HUDEP-2 (cell line): ENCODE results near the gene JUNB.

Experiments used
- DNase-seq, 76 experiments: peaks; one replicate each; lab custom pipeline; 2025; ENCODE audit not compliant: unreplicated experiment in 76 of 76; lab: John Stamatoyannopoulos, UW

Gene JUNB

GRCh38 chr19:12791345-12792050 lies at the start of gene JUNB:
TSS of gene JUNB (plus strand) at chr19:12791486. CDS start at chr19:12791772, 286 bp downstream.
- peak in 75 of 76 experiments; percentile 66 to 99 (median 96) for DNase-seq

- DNase-seq, result no peak
Measured at GRCh38 chr19:12745166-12745897, 46.0 kb upstream of the JUNB start.

DNA sequence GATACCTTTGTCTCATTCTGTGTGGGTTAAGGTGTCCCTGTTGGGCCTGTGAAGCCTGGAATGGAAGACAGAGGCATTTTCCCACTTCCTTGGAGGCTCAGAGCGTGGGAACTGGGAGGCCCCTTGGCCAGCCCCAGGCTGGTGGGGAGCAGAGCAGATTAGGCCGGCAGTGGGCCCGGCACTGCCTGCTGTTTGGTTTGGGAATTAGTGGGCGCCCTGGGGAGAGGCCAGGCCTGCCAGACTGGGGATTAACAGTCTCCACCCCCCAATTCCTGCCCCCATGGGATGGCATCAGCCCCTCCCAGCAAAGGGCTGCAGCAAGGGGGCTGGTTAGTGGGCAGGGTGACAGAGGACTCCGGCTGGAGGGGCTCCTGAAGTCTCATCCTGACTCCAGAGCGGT lies 42.8 kb upstream of the JUNB start:
- no peak for DNase-seq

DNA sequence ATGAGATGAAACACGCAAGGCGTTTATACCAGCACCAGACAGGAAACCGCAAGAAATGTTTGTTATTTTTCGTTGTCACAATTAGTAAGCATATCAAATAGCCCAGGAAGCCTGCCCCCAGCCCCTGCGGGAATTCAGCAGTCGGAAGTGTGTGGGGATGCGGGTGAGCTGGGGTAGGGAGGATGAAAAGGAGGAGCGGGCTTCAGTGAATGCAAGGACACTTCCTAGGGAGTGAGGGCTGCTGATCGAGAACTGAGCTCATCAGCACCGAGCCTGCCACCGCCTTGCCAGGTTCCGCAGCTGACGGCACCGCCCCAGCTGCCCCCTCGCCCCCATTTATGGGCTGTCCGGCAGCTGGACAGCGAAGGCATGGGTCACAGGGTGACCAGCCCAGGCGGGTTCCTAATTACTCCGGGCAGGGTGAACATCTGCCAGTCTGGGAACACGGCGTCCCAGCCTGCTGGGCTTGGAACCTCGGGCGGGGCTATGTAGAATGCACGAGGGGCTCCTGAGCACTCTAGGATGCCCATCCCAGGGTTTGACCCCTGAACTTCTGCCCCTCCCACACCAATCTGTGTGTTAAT lies 41.3 kb upstream of the JUNB start:
- DNase-seq, result no peak

- DNase-seq, result peak in 2 of 76 experiments; percentile 19 to 43
Measured at GRCh38 chr19:12750851-12751250, 40.4 kb upstream of the JUNB start.

- DNase-seq, result no peak
Measured at GRCh38 chr19:12751635-12752034, 39.7 kb upstream of the JUNB start, which contains the start of gene BEST2. TSS of gene BEST2 (plus strand) at chr19:12751791. CDS start at chr19:12752593, 802 bp downstream.

- DNase-seq, result no peak
Measured at GRCh38 chr19:12752056-12752781, 39.1 kb upstream of the JUNB start.

DNA sequence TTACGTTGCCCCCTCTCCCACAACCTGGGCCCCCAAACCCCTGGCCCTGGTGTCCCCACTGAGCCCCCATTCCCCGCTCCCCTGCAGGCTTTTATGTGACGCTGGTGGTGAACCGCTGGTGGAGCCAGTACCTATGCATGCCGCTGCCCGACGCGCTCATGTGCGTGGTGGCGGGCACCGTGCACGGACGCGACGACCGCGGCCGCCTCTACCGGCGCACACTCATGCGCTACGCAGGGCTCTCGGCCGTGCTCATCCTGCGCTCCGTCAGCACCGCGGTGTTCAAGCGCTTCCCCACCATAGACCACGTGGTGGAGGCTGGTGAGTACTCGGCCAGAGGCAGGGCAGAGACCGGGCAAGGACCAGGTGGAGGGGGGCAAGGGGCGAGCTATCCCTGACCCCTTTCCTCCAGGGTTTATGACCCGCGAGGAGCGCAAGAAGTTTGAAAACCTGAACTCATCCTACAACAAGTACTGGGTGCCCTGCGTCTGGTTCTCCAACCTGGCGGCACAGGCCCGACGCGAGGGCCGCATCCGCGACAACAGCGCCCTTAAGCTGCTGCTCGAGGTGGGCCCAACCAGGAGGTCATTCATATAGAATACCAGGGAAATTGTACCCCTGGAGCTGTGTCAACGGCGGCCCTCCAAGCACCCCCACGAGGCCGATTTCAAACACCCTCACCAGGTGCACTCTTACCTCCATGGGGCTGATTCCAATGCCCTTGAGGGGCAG lies 36.7 kb upstream of the JUNB start:
- no peak for DNase-seq

GRCh38 chr19:12756150-12756883 lies 35.0 kb upstream of the JUNB start:
- peak in 4 of 76 experiments; percentile 14 to 20 (median 18) for DNase-seq

DNA sequence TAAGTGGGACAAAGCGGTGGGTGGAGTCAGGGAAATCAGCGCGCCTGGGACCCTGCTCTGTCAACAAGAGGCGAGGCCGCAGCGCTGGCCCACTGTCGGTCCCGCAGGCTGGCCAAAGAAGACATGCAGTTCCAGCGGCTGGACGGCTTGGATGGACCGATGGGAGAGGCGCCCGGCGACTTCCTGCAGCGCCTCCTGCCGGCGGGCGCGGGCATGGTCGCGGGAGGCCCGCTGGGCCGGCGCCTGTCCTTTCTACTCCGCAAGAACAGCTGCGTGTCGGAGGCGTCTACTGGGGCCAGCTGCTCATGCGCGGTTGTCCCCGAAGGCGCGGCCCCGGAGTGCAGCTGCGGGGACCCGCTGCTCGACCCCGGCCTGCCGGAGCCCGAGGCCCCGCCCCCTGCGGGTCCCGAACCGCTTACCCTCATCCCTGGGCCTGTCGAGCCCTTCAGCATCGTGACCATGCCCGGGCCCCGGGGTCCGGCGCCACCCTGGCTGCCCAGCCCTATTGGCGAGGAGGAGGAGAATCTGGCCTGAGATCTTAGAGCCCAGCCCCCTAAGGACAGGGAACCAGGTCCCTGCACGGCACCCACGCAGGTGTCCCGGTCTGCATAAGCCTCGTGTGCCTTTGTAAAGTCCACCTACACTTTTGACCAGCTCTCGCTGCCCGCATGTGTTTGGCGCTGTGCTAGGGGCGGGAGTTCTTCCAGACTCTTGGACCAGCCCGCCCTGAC lies 33.6 kb upstream of the JUNB start:
- DNase-seq, result peak in 57 of 76 experiments; percentile 29 to 78 (median 59)

DNA sequence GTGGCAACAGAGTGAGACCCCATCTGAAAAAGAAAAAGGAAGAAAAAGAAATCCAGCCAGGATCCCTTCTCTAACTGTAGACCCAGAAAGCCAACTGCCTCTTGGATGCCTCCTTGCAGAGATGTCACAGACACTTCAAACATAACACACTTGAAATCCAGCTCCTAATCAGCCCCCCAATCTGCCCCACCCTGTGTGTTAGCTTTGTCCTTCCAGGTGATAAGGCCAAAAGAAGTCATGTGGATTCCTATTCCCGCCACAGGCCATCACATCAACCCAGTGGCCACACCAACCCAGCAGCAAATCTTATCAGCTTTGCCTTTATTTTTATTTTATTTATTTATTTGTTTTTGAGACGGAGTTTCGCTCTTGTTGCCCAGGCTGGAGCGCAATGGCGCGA lies 31.6 kb upstream of the JUNB start:
- peak in 20 of 76 experiments; percentile 14 to 47 (median 24) for DNase-seq

DNA sequence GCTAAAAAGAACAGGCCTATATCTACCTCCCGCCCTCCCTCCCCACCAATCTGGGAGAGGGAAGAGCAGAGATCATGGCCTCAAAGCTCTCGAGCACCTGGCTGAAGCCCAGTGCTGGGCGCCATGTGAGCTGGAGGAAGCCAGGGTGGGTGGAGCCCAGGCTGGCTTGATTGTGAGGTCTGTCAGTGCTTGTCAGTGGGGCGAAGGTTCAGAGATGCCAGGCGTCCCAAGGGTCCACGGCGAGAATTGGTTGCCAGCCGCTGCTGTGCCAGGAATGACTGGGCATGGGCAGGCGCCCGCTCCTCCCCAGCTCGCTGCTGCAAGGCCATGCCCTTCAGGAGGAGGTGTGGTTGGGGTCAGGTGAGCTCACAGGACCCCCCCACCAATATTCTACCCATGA lies 28.2 kb upstream of the JUNB start:
- no peak for DNase-seq

- no peak for DNase-seq
Measured at GRCh38 chr19:12764698-12765097, 26.6 kb upstream of the JUNB start.

DNA sequence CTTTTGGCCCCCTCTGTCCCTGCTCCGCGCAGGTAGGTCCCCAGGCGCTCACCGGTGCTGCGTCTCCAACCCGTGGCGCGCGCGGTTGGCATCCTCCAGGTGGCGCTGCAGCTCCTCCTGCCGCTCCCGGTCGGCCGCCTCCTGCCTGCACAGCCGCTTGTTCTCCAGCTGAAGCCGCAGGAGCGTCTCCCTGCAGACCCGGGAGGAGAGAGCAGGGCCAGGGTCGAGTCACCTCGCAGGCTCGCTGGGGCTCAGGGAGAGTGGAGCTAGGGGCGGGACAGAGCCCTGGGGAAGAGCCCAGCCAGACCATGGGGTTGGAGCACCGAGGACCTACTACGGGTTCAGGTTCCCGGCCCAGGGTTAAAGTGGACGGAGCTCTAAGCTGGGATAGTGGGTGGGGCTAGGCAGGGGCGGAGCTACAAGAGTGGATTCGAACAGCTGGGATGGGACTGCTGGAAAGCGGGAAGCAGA lies 25.2 kb upstream of the JUNB start:
- peak in 66 of 76 experiments; percentile 41 to 90 (median 71) for DNase-seq

DNA sequence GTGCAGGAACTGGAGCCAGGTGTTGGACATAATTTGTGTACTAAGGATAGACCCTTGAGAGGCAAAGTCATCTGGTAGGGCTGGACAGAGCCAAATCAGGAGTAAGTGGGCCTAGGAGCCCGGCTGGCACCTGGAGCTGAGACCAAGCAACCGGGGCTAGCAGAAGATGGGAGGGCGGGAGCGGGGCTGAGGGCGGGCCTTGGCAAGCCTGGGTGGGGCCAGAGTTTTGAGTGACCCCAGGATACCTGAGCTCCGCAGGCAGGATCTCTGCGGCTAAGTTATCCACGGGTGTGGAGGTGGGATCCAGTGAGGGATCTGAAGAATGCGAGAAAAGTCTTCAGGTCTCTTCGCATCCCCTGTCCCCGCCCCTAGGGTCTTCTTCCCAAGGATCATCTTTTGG lies 24.1 kb upstream of the JUNB start:
- DNase-seq, result no peak

DNA sequence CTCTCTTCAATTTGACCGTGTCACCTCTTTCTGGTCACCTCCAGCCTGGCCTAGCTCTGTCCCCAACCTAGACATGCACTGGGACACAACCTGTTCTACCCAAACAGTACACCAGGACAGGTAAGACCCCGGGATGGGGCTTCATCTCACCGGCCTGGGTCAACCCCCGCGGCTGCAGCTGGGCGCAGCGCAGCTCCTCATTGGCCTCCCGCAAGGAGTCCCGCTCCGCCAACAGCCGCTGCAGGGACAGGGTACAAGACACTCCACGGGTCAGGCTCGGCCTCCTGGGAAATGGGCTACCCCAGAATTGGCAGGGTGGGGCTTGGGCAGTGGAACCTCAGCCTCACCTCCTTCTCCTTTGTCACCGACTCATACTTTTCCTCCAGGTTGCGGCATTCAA lies 23.6 kb upstream of the JUNB start:
- DNase-seq, result no peak

DNA sequence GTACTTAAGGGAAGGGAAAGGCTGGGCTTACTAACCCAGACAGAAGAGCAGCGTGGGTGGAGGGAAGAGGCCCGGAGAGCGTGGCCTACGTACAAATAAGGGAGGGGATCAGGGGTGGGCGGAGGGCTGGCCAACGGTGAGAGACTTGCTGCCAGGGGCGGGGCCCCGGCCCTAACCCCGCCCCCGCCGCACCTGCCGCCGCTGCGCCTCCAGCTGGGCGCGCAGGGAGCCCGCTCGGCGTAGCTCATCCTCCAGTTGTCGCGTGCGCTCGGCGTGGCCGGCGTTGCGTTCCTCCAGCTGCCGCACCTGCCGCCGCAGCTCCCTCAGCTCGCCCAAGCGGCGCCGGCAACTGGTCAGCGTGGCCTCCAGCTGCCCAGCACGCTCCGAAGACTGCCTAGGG lies 21.6 kb upstream of the JUNB start:
- peak in 2 of 76 experiments; percentile 10 to 16 for DNase-seq

GRCh38 chr19:12770922-12771321 lies 20.4 kb upstream of the JUNB start:
- no peak for DNase-seq

GRCh38 chr19:12772323-12772722 lies 19.0 kb upstream of the JUNB start:
- no peak for DNase-seq
